WTC11 (cell line): Measurements from ENCODE around the gene FAM228B. TPM values are rescaled to one million over a fixed set of nuclear protein-coding genes. Genes with fewer than 3 reads are reported as not detected.

Source experiments
- ATAC-seq: fragments of 200-7000 bp; cut with Tn5 transposase; 2 replicates; pipeline ENCODE4 v1.10.0; 2021; ENCODE audit warnings: mild to moderate bottlenecking, moderate library complexity
- CTCF ChIA-PET: fragments of 300-600 bp; sonication (Branson Sonifier 250); formaldehyde crosslinking; loops from one replicate; lab custom pipeline; 2021; ENCODE audit warnings: antibody characterized with exemption; lab: Charles Lee
- POLR2A ChIA-PET: fragments of 350-600 bp; sonication (Branson Sonifier 250); formaldehyde crosslinking; loops from one replicate; lab custom pipeline; 2021; ENCODE audit warnings: antibody characterized with exemption; lab: Charles Lee
- DNase-seq: peaks from one replicate; pipeline ENCODE4 v3.0.0; 2021; ENCODE audit warnings: low spot score
- H3K27ac Mint-ChIP-seq: 2 replicates; pipeline ENCODE4 v1.8.0; 2021; ENCODE audit warnings: mixed read lengths
- H3K27me3 Mint-ChIP-seq: 2 replicates; pipeline ENCODE4 v1.8.0; 2021; ENCODE audit warnings: low read depth, mild to moderate bottlenecking, moderate library complexity, mixed read lengths
- H3K36me3 Mint-ChIP-seq: 2 replicates; pipeline ENCODE4 v1.8.0; 2021; ENCODE audit warnings: mixed read lengths
- H3K4me1 Mint-ChIP-seq: 2 replicates; pipeline ENCODE4 v1.8.0; 2022; ENCODE audit warnings: mixed read lengths
- H3K4me3 Mint-ChIP-seq: 2 replicates; pipeline ENCODE4 v1.8.0; 2021; ENCODE audit warnings: mild to moderate bottlenecking, moderate library complexity, mixed read lengths
- H3K9me3 Mint-ChIP-seq: 2 replicates; pipeline ENCODE4 v1.8.0; 2021; ENCODE audit warnings: mixed read lengths
- AR ChIP-seq: fragments of 250-450 bp; sonication (Bioruptor Pico); IDR thresholded peaks from 2 replicates; pipeline ENCODE4 v1.9.0; 2021; ENCODE audit warnings: mild to moderate bottlenecking
- ATF6 ChIP-seq: sonication (generic); formaldehyde crosslinking; IDR thresholded peaks from 2 replicates; pipeline ENCODE4 v1.8.1; 2023; ENCODE audit warnings: mild to moderate bottlenecking, missing genetic modification reagents
- CREM ChIP-seq: sonication (generic); formaldehyde crosslinking; IDR thresholded peaks from 2 replicates; pipeline ENCODE4 v1.8.1; 2022; ENCODE audit warnings: mild to moderate bottlenecking, missing genetic modification reagents, moderate library complexity
- ELF4 ChIP-seq: sonication (generic); formaldehyde crosslinking; IDR thresholded peaks from 2 replicates; pipeline ENCODE4 v1.8.1; 2022; ENCODE audit warnings: low read depth, mild to moderate bottlenecking, moderate library complexity, missing genetic modification reagents
- FOXK1 ChIP-seq: sonication (generic); formaldehyde crosslinking; IDR thresholded peaks from 2 replicates; pipeline ENCODE4 v1.8.0; 2022; ENCODE audit warnings: mild to moderate bottlenecking, moderate library complexity, missing genetic modification reagents
- GRHL2 ChIP-seq: fragments of 250-450 bp; sonication (Bioruptor Pico); IDR thresholded peaks from 2 replicates; pipeline ENCODE4 v1.8.0; 2022; ENCODE audit warnings: mild to moderate bottlenecking, moderate library complexity; ENCODE audit not compliant: insufficient replicate concordance, severe bottlenecking
- IRF1 ChIP-seq: sonication (generic); formaldehyde crosslinking; IDR thresholded peaks from 2 replicates; pipeline ENCODE4 v1.8.0; 2023; ENCODE audit warnings: missing genetic modification reagents
- KAT7 ChIP-seq: sonication (generic); formaldehyde crosslinking; IDR thresholded peaks from 2 replicates; pipeline ENCODE4 v1.8.1; 2023; ENCODE audit warnings: missing genetic modification reagents, mild to moderate bottlenecking, borderline replicate concordance
- MAX ChIP-seq: sonication (generic); formaldehyde crosslinking; IDR thresholded peaks from 2 replicates; pipeline ENCODE4 v1.8.0; 2022; ENCODE audit warnings: mild to moderate bottlenecking, missing genetic modification reagents
- NR2C2 ChIP-seq: sonication (generic); formaldehyde crosslinking; IDR thresholded peaks from 2 replicates; pipeline ENCODE4 v1.8.0; 2022; ENCODE audit warnings: mild to moderate bottlenecking, missing genetic modification reagents
- PRDM15 ChIP-seq: sonication (generic); formaldehyde crosslinking; IDR thresholded peaks from 2 replicates; pipeline ENCODE4 v1.8.0; 2022; ENCODE audit warnings: missing genetic modification reagents
- TP53 ChIP-seq: sonication (generic); formaldehyde crosslinking; IDR thresholded peaks from 2 replicates; pipeline ENCODE4 v1.8.1; 2023; ENCODE audit warnings: mild to moderate bottlenecking, missing genetic modification reagents
- USF1 ChIP-seq: sonication (generic); formaldehyde crosslinking; IDR thresholded peaks from 2 replicates; pipeline ENCODE4 v1.8.0; 2022; ENCODE audit warnings: mild to moderate bottlenecking, missing genetic modification reagents
- USF2 ChIP-seq: sonication (generic); formaldehyde crosslinking; IDR thresholded peaks from 2 replicates; pipeline ENCODE4 v1.8.1; 2023; ENCODE audit warnings: mild to moderate bottlenecking, missing genetic modification reagents, moderate library complexity
- ZBTB21 ChIP-seq: sonication (generic); formaldehyde crosslinking; IDR thresholded peaks from 2 replicates; pipeline ENCODE4 v1.8.1; 2023; ENCODE audit warnings: mild to moderate bottlenecking, missing genetic modification reagents, borderline replicate concordance
- ZNF396 ChIP-seq: fragments of 250-450 bp; sonication (Bioruptor Pico); IDR thresholded peaks from 2 replicates; pipeline ENCODE4 v1.8.0; 2021; ENCODE audit warnings: mild to moderate bottlenecking, moderate library complexity, borderline replicate concordance
- ZNF671 ChIP-seq: fragments of 250-450 bp; sonication (Bioruptor Pico); IDR thresholded peaks from 2 replicates; pipeline ENCODE4 v1.8.0; 2021; ENCODE audit warnings: mild to moderate bottlenecking
- ZSCAN18 ChIP-seq: fragments of 250-450 bp; sonication (Bioruptor Pico); IDR thresholded peaks from 2 replicates; pipeline ENCODE4 v2.1.2; 2022; ENCODE audit warnings: mild to moderate bottlenecking, moderate library complexity
- total RNA-seq: library from RNA; stranded (reverse); gene quantifications from 3 replicates; pipeline ENCODE4 v1.2.3, GENCODE V29; 2021

FAM228B gene
- total RNA-seq, 1 experiment from 2014 or later = 2.7 TPM

- peaks cover 13% of the 10 kb centered on the region for H3K36me3 Mint-ChIP-seq
- H3K4me1 Mint-ChIP-seq = no peaks in the 10 kb centered on the region
- POLR2A ChIA-PET = no interaction called here
- no peak for ATAC-seq
- H3K27me3 Mint-ChIP-seq = no peaks in the 10 kb centered on the region; the same call in 1 of the 2 replicates
- DNase-seq = no peak
- H3K4me3 Mint-ChIP-seq = no peak overlapping the region
- CTCF ChIA-PET = no interaction called here
- peaks cover 25% of the 10 kb centered on the region for H3K9me3 Mint-ChIP-seq
- TF ChIP-seq NR2C2 = no peak
- no peak for TF ChIP-seq USF1 (CRISPR knock-in tag)
- TF ChIP-seq FOXK1 (CRISPR knock-in tag) = no peak
- no peak for TF ChIP-seq ZSCAN18 (CRISPR knock-in tag)
- TF ChIP-seq ELF4 (CRISPR knock-in tag) = no peak
- no peak for TF ChIP-seq PRDM15 (CRISPR knock-in tag)
- TF ChIP-seq ZNF671 (CRISPR knock-in tag) = no peak
- TF ChIP-seq IRF1 (CRISPR knock-in tag) = no peak
- TF ChIP-seq ATF6 (CRISPR knock-in tag) = no peak
- TF ChIP-seq MAX = no peak
- TF ChIP-seq KAT7 (CRISPR knock-in tag) = no peak
- no peak for TF ChIP-seq GRHL2 (CRISPR knock-in tag)
- no peak for TF ChIP-seq AR (CRISPR knock-in tag)
- no peak for TF ChIP-seq TP53 (CRISPR knock-in tag)
- TF ChIP-seq ZBTB21 (CRISPR knock-in tag) = no peak
- no peak for TF ChIP-seq USF2 (CRISPR knock-in tag)
- TF ChIP-seq CREM (CRISPR knock-in tag) = no peak
- no peak for TF ChIP-seq ZNF396
- TF ChIP-seq, all 79 proteins: peak for 0
- no peak overlapping the region for H3K27ac Mint-ChIP-seq
Measured at GRCh38 chr2:24159708-24160107, 36.4 kb downstream of the FAM228B start.
